Esophagus mucosa (tissue), 1 donor: ENCODE data around the gene RAP1A. TPM values are rescaled to one million over a fixed set of nuclear protein-coding genes. Genes with fewer than 3 reads are reported as not detected.
A peak's percentile ranks its signal among the peaks of the same experiment; 100 is the strongest.
"Not testable (repeated sequence)": the region's sequence is repeated elsewhere in the genome, so short reads cannot be mapped to it uniquely, and the experiment has no call there.

ENCODE experiments used
- ATAC-seq: fragments of 200-7000 bp; cut with Tn5 transposase; one replicate; pipeline ENCODE4 v1.9.1; 2020
- total RNA-seq: library from RNA; stranded (reverse); gene quantifications from one replicate; pipeline ENCODE4 v1.2.4, GENCODE V29; 2023
- donor health status: DM: yes; HTN: yes; CAD: no.

Gene RAP1A
- total RNA-seq, 1 donor from 2014 or later: 36.0 TPM

DNA sequence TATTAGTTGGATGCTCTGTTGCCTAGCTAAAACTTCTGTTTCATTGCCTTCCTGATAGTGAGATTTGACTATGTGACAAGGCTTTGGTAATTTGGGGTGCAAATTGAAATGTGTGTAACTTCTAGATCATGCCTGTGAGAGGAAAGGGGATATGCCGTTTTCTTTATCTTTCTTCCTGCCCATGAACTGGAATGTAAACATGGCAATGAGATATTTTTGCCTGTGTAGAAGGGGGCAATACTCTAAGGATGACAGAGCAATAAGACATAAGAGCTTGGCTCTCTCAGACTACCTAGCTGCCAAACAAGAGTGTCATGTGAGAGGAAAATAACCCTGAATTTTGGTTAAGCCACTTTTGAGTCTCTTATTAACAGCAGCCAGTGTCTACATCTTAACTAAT, 49.7 kb downstream of the RAP1A start:
- ATAC-seq: no peak

DNA sequence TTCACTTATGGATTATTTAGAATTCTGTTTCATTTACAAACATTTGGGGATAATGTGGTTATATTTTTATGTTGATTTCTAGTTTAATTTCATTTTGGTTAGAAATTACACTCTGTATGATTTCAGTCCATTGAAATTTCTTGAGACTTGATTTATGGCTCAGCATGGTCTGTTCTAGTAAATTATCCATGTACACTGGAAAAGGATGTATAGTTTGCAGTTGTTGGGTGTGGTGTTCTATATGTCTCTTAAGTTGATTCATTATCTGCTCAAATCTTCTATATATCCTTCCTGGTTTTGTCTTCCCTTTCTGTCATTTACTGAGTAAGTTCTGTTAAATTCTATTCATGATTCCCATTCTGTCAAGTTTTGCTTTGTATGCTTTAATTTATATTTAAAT, 52.3 kb downstream of the RAP1A start:
- no peak for ATAC-seq

DNA sequence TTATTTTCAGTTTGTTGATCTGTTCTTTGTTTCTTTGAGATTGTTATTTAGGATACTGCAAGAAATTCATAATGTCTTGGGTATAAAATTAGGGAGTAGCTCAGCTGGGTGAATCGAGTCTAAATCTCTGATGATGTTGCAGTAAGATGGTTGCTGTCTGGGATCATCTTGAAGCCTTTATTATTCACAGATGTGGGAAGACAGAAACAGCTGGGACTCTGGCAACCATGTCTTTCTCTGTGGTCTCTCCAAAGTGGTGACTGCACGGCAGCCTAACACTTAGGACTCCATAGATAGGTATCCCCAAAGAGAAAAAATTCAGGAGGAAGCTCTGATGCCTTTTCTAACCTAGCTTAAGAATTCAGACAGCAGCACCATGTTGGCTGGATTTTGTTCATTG, 52.7 kb downstream of the RAP1A start:
- ATAC-seq: no peak

DNA sequence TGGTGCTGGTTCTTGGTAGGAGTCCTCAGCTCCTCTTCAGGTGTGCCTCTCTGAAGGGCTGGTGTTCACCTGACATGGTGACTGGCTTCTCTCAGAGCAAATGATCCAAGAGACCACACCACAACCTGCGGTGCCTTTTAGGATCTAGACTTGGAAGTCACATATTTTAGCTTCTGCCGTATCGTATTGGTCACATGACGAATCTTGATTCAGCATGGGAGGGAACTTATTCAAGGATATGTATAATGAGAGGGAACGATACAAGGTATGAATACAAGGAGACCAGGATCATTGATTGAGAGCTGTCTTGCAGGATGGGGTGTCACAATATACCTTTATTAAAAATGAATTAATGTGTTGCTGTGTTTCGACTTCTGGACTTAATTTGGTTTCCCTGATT, 58.0 kb downstream of the RAP1A start:
- no peak for ATAC-seq

DNA sequence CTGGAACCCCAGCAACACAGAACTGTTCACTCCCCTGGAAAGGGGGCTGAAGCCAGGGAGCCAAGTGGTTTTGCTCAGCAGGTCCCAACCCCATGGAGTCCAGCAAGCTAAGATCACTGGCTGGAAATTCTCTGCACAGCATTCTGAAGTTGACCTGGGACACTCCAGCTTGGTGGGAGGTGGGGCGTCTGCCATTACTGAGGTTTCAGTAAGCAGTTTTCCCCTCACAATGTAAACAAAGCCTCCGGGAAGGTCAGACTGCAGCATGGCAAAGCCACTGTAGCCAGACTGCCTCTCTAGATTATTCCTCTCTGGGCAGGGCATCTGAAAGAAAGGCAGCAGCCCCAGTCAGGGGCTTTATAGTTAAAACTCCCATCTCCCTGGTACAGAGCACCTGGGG, 60.0 kb downstream of the RAP1A start:
- no peak for ATAC-seq

DNA sequence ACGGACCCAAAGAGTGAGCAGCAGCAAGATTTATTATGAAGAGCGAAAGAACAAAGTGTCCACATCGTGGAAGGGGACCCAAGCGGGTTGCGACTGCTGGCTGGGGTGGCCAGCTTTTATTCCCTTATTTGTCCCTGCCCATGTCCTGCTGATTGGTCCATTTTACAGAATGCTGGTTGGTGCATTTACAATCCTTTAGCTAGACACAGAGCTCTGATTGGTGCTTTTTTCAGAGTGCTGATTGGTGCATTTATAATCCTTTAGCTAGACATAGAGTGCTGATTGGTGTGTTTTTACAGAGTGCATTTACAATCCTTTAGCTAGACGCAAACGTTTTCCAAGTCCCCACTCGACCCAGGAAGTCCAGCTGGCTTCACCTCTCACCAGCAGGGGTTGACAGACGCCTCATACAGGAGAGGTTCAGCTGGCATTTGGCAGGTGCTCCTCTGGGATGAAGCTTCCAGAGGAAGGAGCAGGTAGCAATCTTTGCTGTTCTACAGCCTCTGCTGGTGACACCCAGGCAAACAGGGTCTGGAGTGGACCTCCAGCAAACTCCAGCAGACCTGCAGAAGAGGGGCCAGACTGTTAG, 60.7 kb downstream of the RAP1A start:
- ATAC-seq: not testable (repeated sequence)

DNA sequence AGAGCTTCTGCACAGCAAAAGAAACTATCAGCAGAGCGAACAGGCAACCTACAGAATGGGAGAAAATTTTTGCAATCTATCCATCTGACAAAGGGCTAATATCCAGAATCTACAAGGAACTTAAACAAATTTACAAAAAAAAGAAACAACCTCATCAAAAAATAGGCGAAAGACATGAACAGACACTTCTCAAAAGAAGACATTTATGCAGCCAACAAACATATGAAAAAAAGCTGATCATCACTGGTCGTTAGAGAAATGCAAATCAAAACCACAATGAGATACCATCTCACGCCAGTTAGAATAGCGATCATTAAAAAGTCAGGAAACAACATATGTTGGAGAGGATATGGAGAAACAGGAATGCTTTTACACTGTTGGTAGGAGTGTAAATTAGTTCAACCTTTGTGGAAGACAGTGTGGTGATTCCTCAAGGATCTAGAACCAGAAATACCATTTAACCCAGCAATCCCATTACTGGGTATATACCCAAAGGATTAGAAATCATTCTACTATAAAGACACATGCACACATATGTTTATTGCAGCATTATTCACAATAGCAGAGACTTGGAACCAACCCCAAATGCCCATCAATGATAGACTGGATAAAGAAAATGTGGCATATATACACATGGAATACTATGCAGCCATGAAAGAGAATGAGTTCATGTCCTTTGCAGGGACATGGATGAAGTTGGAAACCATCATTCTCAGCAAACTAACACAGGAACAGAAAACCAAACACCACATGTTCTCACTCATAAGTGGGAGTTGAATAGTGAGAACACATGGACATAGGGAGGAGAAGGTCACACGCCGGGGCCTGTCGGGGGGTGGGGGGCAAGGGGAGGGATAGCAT, 65.9 kb downstream of the RAP1A start:
- ATAC-seq: not testable (repeated sequence)

DNA sequence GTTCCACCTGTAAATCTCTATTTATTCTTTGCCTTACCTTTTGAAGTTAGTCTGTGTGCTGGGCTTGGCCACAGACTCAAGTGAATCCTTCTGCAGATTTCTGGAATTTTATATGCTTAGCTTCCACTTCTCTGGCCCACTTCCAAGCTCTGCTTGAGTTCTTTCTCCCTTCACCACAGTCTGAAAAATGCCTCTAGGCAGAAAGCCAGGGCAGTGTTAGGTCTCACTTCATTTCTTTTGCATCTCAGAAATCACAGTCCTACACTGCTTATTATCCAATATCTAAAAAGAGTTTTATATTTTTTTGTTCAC, 70.7 kb downstream of the RAP1A start:
- no peak for ATAC-seq

DNA sequence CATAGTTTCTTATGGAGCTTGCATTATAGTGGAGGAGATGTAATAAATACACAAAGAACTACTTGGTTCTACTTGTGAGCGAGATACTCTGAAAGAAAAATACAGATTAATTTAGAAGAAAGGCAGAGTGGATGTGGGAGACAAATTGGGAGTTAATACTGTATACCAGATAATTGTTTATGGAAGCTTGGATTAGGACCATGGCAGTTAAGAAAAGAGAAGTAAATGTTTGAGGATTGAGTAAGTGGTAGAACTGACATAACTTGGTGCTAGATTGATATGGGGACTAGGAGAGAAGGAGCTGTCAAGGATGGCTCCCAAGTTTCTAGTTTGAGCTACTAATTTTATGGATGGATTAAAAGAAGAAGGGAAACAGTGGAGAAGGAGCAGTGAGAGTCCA, 72.3 kb downstream of the RAP1A start:
- no peak for ATAC-seq

DNA sequence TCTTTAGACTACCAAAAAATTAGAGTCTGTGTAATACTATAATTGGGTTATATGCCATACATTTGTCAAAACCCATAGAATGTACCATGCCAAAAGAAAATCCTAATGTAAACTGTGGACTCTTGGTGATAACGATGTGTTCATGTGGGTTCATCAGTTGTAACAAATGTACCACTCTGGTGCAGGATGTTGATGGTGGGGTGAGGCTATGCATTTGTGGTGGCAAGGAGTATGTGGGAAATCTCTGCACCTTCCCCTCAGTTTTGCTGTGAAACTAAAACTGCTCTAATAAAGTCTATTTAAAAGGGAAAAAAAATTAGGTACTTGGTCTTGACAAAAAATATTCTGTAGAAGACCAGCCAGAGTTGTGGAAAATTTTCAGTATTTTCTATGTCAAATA, 76.2 kb downstream of the RAP1A start:
- ATAC-seq: no peak

DNA sequence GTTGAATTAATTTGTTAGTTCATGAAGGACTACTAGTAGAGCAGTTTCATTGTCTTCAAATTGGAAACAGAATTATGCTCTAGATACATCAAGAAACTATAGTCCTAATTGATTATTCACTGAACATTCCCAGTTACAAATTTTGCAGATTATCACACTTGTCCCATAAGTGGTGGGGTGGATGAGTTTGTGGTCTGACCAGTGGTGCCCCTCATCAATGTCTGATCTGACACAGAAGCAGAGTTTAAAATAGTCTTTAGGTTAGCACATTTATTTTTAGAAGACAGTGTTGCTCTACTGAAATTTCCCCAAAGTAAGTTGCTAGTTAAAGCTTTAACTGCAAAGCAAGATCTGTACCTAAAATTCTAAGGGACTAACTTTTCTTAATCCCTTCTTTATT, 76.7 kb downstream of the RAP1A start:
- ATAC-seq: no peak

DNA sequence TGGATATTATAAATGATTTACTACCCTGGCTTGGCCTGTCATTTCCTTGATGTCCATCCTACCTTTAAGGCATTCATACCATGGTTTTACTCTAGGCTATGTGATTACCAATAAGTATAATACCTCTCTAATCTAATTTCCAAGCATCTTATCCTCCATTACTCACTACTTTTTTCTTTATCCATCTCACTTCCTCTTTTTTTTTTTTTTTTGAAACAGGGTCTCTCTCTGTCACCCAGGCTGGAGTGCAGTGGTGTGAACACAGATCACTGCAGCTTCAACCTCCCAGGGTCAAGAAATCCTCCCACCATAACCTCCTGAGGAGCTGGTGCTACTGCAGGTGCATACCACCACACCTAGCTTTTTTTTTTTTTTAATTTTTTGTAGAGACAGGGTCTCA, 79.7 kb downstream of the RAP1A start:
- ATAC-seq: no peak

DNA sequence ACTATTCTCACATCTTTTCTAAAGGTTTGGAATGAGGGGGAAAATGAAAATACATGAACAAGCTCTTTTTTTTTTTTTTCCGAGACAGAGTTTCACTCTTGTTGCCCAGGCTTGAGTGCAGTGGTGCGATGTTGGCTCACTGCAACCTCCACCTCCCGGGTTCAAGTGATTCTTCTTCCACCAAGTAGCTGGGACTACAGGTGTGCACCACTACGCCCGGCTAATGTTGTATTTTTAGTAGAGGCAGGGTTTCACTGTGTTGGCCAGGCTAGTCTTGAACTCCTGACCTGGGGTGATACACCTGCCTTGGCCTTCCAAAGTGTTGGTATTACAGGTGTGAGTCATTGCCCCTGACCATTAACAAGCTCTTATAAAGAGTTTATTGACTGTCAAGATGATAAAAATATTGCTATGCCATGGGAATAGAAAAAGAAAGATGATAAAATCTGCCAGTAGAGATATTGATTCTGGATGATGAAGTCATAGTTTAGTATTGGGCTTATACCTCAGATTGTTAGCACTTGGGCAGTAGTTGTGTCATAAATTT, 83.0 kb downstream of the RAP1A start:
- no peak for ATAC-seq

DNA sequence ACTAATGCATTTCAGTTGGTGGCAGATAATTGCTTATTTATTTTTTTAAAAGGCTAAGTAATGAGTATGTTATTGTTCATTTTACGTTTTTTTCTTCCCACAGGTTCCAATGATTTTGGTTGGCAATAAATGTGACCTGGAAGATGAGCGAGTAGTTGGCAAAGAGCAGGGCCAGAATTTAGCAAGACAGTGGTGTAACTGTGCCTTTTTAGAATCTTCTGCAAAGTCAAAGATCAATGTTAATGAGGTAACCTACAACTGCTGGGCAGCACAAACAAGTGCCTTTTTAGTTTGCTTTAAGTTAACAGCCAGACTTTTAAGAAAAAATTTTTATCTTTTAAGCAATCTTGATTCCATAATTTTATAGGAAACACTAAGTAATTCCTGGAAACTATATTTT, 84.7 kb downstream of the RAP1A start:
- ATAC-seq: no peak

DNA sequence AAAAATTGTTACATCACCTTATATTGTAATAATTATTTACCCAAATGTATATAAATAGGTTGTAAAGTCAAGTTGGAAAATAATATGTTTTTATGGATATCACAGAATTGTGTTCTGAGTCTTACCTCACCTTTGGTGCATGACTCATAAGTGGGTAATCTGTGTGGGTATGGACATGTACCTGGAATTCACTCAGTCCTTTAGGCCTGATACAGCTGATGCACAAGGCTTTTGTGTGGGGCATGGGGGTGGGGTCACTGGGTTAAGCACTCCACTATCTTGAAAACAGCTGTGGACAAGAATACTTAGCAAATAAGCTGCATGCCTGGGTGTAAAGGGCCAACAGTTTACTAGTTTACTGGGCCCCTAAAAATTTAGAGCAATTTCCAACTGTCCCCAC, 85.2 kb downstream of the RAP1A start:
- ATAC-seq: peak; percentile 81

DNA sequence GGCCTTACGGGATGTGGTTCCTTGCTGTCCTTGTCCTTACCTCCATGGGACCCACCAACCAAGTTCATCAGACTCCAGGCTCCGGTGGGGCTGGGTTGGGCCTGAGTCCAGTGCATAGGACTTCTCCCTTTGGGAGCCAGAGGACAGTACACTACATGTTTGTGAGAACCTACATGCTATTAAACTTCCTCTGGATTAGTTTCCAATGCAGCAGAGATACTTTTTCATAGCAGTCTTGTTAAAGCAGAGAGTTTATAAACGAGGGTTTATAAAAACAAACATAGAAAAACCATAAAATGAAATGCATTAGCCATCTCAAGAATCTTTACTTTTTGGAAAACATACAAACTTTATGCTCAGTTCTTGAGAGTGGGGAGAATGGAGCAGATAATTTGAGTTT, 86.3 kb downstream of the RAP1A start:
- ATAC-seq: no peak

DNA sequence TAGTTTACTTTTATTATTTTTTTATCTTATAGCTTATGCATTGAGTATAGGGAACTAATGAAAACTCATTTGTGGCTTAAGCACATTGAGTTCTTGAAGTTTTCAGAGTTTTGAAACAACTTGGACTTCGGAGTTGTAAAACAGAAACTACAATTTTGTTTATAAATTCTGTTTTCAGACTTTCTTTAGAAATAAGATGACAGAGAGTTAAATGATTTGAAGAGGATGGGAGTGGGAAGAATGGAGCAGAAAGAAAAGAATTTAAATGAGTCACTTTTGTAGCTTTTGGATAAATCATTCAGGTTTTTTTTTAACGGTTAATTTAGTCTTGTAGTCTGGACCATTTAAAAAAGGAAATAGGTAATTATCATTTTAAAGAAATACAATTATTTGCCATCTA, 87.3 kb downstream of the RAP1A start:
- no peak for ATAC-seq

DNA sequence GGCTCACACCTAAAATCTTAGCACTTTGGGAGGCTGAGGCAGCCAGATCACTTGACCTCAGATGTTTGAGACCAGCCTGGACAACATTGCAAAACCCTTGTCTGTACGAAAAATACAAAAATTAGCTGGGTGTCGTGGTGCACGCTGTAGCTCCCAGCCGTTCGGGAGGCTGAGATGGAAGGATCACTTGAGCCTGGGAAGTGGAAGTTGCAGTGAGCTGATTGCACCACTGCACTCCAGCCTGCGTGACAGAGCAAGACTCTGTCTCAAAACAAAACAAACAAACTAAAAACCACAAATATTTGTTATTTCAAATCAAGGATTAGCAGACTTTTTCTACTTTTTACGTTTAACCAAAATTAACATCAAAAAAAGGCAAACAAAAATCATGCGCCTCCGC, 88.3 kb downstream of the RAP1A start:
- no peak for ATAC-seq

DNA sequence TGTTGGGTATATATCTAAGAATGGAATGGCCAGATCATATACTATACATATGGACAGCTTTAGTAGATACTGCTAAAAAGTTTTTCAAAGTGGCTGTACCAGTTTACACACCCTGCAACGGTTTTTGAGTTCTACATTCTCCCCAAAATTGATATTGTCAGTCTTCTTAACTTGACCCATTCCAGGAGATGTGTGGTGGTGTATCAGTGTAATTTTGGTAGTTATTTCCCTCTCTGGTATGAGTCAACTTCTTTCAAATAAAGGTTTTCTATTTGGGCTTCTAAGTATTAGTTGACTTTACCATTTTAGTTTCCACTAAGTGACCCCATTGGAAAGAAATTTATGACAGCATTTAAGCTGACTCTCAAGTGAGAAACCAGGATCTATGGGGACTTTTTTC, 90.4 kb downstream of the RAP1A start:
- no peak for ATAC-seq

DNA sequence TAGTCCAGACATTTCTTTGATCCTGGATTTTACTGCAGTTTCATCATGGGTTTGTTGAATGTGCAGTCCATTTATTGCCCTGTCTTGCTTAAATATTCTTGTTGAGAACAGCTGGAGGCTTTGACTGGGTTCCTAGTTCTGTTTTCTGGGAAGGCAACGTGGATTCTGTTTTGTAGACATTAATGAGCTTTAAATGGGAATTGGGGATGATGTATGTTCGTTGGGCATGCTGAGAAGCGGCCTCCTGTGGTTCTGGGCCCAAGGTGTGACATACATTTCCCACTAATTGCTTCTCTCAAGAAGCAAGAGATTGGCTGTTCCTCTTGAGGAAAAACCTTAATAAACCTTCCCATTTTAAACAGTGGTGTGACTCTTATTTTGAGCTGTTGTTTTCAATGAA, 96.7 kb downstream of the RAP1A start:
- ATAC-seq: no peak

DNA sequence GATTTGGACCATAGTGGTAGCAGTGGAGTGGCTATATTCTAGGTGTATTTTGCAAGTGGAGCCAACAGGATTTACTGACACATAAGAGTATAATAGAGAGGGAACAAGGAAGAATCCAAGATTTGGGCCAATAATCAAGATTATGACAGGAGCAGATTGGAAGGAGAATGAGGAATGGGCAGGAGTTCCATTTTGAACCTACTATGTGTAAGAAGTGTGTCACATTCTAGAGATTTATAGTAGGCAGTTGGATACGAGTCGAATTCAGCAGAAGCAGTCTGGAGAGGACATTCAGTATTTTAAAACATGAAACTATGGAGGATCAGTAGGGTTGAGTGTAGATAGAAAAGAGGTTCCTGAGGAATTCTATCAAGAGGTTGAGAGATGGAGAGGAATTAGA, 97.9 kb downstream of the RAP1A start:
- no peak for ATAC-seq

DNA sequence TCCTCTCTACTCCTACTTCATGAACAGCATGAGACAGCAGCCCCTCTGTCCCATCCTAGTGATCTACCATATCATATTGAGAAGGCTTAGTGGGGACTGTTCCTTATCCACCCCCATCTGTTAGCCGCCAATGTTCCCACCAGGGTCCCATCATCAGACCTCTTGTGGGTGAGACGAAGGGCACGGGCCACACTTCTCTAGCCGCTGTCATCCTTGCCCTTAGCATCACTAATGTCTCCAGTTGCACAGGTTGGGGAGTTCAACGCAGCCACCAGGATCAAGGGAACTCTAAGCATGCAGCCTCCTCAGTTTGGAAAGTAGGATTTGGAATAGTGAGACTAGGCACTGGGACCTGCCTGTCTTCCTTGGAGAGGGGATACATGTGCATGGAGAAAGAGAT, 99.5 kb downstream of the RAP1A start:
- no peak for ATAC-seq

DNA sequence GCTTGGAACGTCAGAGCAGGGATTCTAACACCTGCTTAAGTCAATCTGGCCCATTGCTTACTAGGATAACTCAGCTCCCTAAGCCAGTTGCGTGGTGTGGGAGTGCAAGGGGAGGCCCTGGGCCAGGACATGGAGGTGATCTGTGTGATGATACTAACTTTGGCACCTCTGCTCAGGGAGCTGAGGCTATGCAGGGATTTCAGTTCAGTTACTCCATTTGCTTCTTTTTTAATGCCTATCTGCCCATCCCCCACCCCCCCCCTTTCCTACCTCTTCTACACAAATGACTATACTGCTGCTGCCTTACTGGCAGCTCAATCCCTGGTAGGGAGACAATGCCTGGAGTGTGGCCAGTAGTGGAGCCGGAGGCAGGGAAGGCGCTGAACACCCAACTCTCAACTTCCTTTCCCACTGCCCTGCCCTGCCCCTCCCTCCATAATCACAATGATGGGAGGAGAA, 100.1 kb downstream of the RAP1A start:
- peak; percentile 69 for ATAC-seq

DNA sequence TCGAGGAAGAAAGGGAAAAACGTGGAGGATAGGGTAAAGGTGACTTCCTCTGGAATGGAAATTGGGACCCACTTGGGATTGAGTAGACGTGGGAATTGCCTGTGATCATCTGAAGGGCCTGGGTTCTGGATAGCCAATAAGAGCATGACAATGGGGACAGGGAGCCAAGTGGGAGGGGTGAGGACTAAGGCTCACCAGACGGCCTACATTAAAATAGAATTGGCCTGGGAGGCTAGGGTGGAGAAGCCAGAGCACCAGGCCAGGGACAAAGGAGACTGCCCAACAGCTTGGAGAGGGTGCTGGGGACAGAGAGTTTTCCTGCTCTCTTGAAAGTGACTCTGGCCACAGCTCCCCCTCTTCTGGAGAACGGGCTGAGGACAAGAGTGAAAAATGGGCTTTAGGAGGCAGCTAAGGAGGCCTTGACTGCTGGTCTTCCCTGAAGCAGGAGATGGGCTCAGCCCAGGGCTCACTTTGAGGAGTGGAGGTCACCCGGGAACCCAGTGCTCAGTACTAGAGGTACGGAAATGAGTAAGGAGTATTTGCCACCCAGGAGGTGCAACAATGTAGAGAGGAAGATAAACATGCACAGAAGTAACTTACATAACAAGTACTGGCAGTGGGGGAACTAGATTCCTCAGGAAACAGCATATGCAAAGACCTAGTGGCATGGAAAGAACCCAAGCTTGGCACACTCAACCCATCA, 100.8 kb downstream of the RAP1A start:
- ATAC-seq: peak; percentile 36
